ENCODE measurements around the gene HELZ.

- TF ChIP-seq CTCF (IDR thresholded peaks at IDR 0.05) (no peak), POLR2A (IDR thresholded peaks at IDR 0.05) (no peak)
Measured at GRCh38 chr17:67043283-67043682, 201.7 kb downstream of the HELZ start.
